MM.1S (cell line): ENCODE measurements around the gene DCP1B.

Experiments
- EZH2 ChIP-seq: fragments of 300-600 bp; sonication (generic); optimal IDR thresholded peaks from 2 replicates; pipeline ENCODE3; 2017; ENCODE audit warnings: low read depth, mild to moderate bottlenecking, antibody characterized with exemption, low read length, mixed read lengths
- EZH2phosphoT487 ChIP-seq: fragments of 300-600 bp; sonication (generic); IDR thresholded peaks from 2 replicates; pipeline ENCODE4 v1.6.1; 2018; ENCODE audit warnings: antibody characterized with exemption, low read length
- TF ChIP-seq, protein P1 (sequence below): fragments of 300-600 bp; sonication (generic); IDR thresholded peaks from 2 replicates; pipeline ENCODE4 v1.5.1; 2016; ENCODE audit warnings: antibody characterized with exemption, low read length, mixed read lengths

DNA sequence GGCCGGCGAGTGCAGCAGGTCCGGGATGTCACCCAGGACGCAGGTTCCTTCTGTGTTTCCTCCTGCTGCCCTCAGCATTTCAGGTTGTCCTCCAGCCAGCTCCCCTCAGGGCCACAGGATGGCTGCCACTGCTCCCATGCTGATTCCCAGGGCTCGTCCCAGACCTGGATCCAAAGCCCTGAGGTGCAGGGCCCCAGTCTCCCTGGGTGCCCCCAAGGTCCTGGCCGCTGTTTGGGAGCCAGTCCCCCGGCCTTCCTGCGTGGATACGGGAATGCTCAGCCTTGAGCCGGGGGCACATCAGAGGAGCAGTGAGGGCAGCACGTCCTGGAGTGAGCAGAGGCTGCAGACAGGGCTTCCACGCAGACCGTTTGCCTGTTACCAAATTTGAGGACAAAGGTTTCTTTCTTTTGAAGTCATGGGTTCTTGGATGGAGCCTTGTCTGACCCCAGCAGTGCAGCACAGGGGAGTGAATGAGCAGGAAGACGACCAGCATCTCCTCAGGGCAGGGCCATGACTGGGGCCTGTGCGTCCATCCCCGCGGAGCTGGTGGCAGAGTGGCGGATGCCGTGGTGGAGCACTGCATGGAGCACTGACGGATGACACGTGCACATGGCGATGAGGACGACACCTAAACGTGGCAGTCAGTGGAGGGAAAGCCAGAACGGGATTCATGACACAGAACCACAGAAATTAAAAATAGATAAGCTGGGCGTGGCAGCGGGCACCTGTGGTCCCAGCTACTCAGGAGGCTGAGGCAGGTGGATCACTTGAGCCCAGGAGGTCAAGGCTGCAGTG lies 73.3 kb downstream of the DCP1B start:
- TF ChIP-seq, protein P1, sequence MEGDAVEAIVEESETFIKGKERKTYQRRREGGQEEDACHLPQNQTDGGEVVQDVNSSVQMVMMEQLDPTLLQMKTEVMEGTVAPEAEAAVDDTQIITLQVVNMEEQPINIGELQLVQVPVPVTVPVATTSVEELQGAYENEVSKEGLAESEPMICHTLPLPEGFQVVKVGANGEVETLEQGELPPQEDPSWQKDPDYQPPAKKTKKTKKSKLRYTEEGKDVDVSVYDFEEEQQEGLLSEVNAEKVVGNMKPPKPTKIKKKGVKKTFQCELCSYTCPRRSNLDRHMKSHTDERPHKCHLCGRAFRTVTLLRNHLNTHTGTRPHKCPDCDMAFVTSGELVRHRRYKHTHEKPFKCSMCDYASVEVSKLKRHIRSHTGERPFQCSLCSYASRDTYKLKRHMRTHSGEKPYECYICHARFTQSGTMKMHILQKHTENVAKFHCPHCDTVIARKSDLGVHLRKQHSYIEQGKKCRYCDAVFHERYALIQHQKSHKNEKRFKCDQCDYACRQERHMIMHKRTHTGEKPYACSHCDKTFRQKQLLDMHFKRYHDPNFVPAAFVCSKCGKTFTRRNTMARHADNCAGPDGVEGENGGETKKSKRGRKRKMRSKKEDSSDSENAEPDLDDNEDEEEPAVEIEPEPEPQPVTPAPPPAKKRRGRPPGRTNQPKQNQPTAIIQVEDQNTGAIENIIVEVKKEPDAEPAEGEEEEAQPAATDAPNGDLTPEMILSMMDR, result no peak
- no peak for TF ChIP-seq EZH2phosphoT487
- no peak for TF ChIP-seq EZH2
